HEK293 (cell line): Measurements from ENCODE around the gene RIMBP3B.
"Not testable (repeated sequence)": the region's sequence is repeated elsewhere in the genome, so short reads cannot be mapped to it uniquely, and the experiment has no call there.

ENCODE experiments used
- PBX3 ChIP-seq: sonication (generic); formaldehyde crosslinking; IDR thresholded peaks from 2 replicates; pipeline ENCODE4 v1.8.1; 2022; ENCODE audit warnings: mild to moderate bottlenecking, moderate library complexity, missing genetic modification reagents
- ZEB2 ChIP-seq: fragments of 450-650 bp; formaldehyde crosslinking; IDR thresholded peaks from 2 replicates; pipeline ENCODE4 v1.5.1; 2016; ENCODE audit warnings: missing biosample characterization, missing genetic modification characterization
- ZNF423 ChIP-seq: fragments of 450-650 bp; formaldehyde crosslinking; IDR thresholded peaks from 2 replicates; pipeline ENCODE4 v1.5.1; 2016; ENCODE audit warnings: missing biosample characterization, missing genetic modification characterization
- ZNF510 ChIP-seq: fragments of 450-650 bp; formaldehyde crosslinking; IDR thresholded peaks from 2 replicates; pipeline ENCODE4 v1.5.1; 2018; ENCODE audit warnings: mild to moderate bottlenecking, missing genetic modification characterization, missing biosample characterization; ENCODE audit not compliant: insufficient replicate concordance
- ZNF585B ChIP-seq: fragments of 450-650 bp; formaldehyde crosslinking; IDR thresholded peaks from 2 replicates; pipeline ENCODE4 v1.5.1; 2016; ENCODE audit warnings: missing biosample characterization, missing genetic modification characterization
- ZNF830 ChIP-seq: fragments of 450-650 bp; IDR thresholded peaks from 2 replicates; pipeline ENCODE4 v1.5.0; 2018; ENCODE audit warnings: missing biosample characterization, missing genetic modification characterization, low read depth, mild to moderate bottlenecking, moderate library complexity
- TF ChIP-seq, protein P1 (sequence below): fragments of 450-650 bp; formaldehyde crosslinking; IDR thresholded peaks from 2 replicates; pipeline ENCODE4 v1.5.1; 2016; ENCODE audit warnings: missing biosample characterization, missing genetic modification characterization

GRCh38 chr22:21384468-21385357 lies 1.2 kb downstream of the RIMBP3B start:
- TF ChIP-seq ZNF423 (tag by site-specific recombination); ZNF585B; ZNF510 (tag by site-specific recombination); ZNF830; ZEB2; PBX3 (CRISPR knock-in tag): not testable (repeated sequence)
- TF ChIP-seq, protein P1, sequence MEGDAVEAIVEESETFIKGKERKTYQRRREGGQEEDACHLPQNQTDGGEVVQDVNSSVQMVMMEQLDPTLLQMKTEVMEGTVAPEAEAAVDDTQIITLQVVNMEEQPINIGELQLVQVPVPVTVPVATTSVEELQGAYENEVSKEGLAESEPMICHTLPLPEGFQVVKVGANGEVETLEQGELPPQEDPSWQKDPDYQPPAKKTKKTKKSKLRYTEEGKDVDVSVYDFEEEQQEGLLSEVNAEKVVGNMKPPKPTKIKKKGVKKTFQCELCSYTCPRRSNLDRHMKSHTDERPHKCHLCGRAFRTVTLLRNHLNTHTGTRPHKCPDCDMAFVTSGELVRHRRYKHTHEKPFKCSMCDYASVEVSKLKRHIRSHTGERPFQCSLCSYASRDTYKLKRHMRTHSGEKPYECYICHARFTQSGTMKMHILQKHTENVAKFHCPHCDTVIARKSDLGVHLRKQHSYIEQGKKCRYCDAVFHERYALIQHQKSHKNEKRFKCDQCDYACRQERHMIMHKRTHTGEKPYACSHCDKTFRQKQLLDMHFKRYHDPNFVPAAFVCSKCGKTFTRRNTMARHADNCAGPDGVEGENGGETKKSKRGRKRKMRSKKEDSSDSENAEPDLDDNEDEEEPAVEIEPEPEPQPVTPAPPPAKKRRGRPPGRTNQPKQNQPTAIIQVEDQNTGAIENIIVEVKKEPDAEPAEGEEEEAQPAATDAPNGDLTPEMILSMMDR (tag by site-specific recombination), result not testable (repeated sequence)
